ENCODE measurements around the gene CCDC150. TPM values are rescaled to one million over a fixed set of nuclear protein-coding genes. Genes with fewer than 3 reads are reported as not detected.

The CCDC150 gene
- total RNA-seq = 10 to 100 TPM in 1 of 5 experiments, 1 to 10 TPM in 3, under 1 TPM in 1; 0.13 to 11.2 (median 1.2) TPM
- polyA plus RNA-seq = under 1 TPM in 1 of 2 donors, not detected in 1; 0.31 TPM
- not detected for total RNA-seq

DNA sequence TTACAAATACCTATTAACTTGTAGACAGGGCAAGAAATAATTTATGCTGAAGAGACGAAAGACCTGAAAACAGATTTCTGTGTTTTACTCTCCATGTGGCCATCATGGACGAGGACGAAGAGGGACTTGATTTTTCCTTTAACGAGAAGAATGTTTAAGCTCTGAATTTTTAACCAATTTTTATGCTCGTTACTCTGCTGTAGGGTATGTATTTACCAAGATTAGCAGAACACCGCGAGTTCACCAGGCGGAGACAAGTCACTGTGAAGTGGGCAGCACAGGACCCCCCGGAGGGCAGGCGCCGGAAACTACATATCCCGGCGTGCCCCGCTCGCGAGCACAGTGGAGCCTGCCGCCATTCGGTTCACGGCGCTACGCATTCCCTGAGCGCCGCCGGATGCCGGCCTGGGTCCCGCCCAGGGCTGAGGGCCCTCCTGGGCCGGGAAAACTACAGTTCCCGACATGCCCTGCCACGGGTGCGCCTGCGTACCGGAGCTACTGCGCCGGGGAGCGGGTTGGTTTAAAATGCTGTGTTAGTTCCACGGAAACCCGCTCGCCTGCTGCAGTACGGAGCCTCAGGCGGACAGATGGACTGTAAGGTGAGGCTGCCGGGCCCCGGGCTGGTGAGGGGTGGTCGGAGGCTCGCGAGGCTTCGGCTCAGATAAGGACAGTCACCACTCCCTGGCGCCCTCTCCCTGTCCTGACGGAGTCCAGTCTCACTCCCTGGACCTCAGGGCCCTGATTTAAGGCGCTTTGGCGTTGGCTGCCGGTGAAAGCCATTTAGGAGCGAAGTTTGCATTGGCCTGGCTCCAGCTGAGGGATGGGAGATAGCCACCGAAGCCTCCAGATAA is at the start of gene CCDC150:
Gene CCDC150, plus strand, starts transcription at position 536 of the 851 bp plus-strand sequence. Its CDS starts 52 bp downstream, at position 588.
- ChIA-PET CTCF (interaction anchor here (0.6 kb wide), 2 partner anchors 295 to 572 kb away, joined by 3 read pairs; no protein-coding TSS in a partner anchor), POLR2A (interaction anchor here (0.5 to 1.6 kb wide), 4 partner anchors 109 to 1077 kb away, joined by 3 to 6 read pairs (median 4); partner anchors contain the start of genes GTF3C3 and SF3B1)
- peak; percentile 88 to 95 (median 94) for DNase-seq
- peak; percentile 100 for ATAC-seq
- Mint-ChIP-seq H3K4me1 (peaks cover 4 to 26% (median 19%) of the 10 kb centered on the region in 7 donors), H3K9me3 (peaks cover 0 to 1% (median 0%) of the 10 kb centered on the region in 11 donors), H3K36me3 (no peaks in the 10 kb centered on the region), H3K27ac (peak within 1 kb of the TSS in 8 of 9 donors; percentile 30 to 78 (median 43)), H3K4me3 (peak within 1 kb of the TSS; percentile 82 to 92 (median 88)), H3K27me3 (peaks cover 0 to 15% (median 0%) of the 10 kb centered on the region in 5 donors)
- Histone ChIP-seq H3K4me3 (ENCODE audit: low read length) (peak within 1 kb of the TSS; percentile 86), H3K27me3 (ENCODE audit: control insufficient read depth in 2 of 2, insufficient read depth in 2 of 2, low read length in 2 of 2) (no peaks in the 10 kb centered on the region), H3K36me3 (ENCODE audit: control insufficient read depth in 2 of 3, insufficient read depth in 3 of 3, low read length in 3 of 3) (no peaks in the 10 kb centered on the region), H3K9me3 (ENCODE audit: control insufficient read depth in 2 of 3, low read length in 3 of 3) (no peaks in the 10 kb centered on the region), H3K4me1 (ENCODE audit: control insufficient read depth in 2 of 2, insufficient read depth in 2 of 2, low read length in 2 of 2) (peaks cover 7 to 8% of the 10 kb centered on the region in 2 donors), H3K27ac (ENCODE audit: low read depth, low read length) (peak within 1 kb of the TSS; percentile 48)
- intact Hi-C loops (cut with micrococcal nuclease) = loop anchor here (1.0 to 10.0 kb wide), 13 partner anchors 160 to 1668 kb away; partner anchors contain the start of genes COQ10B (in 2 of the 2), DNAH7 (in 2 of the 2), GTF3C3 (in 2 of the 2) and MARS2 (in 2 of the 2)

DNA sequence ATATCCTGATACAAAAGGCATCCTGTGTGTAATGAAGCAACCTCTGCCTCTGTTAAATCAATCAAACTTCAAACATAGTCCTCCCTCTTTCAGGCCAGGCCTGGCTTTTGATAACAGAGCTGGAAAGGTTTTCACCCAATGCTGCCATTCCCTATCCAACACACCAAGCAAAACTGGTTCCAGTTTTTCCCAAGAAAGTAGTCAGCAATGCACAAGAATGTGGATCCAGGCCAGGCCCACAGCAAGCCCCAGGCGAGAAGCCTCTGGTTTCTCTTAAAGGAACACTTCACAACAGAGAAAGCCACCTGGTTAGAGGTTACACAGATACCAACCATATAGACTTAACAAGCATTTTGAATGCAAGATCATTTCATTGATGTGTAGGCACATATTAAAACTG is 49.2 kb upstream of the CCDC150 start:
- H3K27me3 ChIP-seq (ENCODE audit: control insufficient read depth in 2 of 2, insufficient read depth in 2 of 2, low read length in 2 of 2) = peaks cover 0 to 5% of the 10 kb centered on the region in 2 donors
- Mint-ChIP-seq H3K27ac (no peak overlapping the region), H3K27me3 (peaks cover 62 to 82% (median 75%) of the 10 kb centered on the region in 5 donors), H3K9me3 (peaks cover 0 to 13% (median 8%) of the 10 kb centered on the region in 11 donors), H3K36me3 (peaks cover 0 to 2% (median 0%) of the 10 kb centered on the region in 5 donors), H3K4me1 (peaks cover 6 to 12% (median 8%) of the 10 kb centered on the region in 7 donors), H3K4me3 (peak overlapping the region in 1 of 10 donors; percentile 6)
- intact Hi-C loops (cut with micrococcal nuclease) = no loop called here
- no peak overlapping the region for H3K27ac ChIP-seq (ENCODE audit: low read depth, low read length)
- H3K4me1 ChIP-seq (ENCODE audit: control insufficient read depth in 2 of 2, insufficient read depth in 2 of 2, low read length in 2 of 2) = peaks cover 0 to 4% of the 10 kb centered on the region in 2 donors
- H3K4me3 ChIP-seq (ENCODE audit: low read length) = no peak overlapping the region
- DNase-seq (no peak), ATAC-seq (no peak)
- no peaks in the 10 kb centered on the region for H3K36me3 ChIP-seq (ENCODE audit: control insufficient read depth in 2 of 3, insufficient read depth in 3 of 3, low read length in 3 of 3)
- ChIA-PET CTCF (no interaction called here), POLR2A (no interaction called here)
- H3K9me3 ChIP-seq (ENCODE audit: control insufficient read depth in 2 of 3, low read length in 3 of 3) = no peaks in the 10 kb centered on the region

DNA sequence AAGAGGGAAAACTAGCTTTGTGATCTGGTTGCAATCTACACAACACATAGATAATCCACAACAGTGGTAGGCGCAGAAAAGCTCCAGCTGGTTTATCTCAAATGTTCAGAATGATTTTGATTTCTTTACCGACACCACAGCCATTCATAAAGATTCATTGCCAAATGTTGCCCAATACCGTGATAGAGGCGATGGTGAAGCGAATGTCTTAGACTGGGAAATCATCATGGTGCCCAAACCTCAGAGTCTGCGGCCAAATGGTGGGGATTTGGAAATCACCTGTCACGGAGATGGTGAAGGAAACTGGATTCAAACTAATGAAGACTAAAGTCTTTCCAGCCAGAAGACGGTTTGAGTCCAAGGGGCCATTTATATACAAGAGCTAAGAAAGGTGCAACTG is 48.5 kb upstream of the CCDC150 start:
- H3K9me3 Mint-ChIP-seq = peaks cover 0 to 11% (median 5%) of the 10 kb centered on the region in 11 donors
- peaks cover 6 to 12% (median 8%) of the 10 kb centered on the region in 7 donors for H3K4me1 Mint-ChIP-seq
- peaks cover 4 to 5% of the 10 kb centered on the region in 2 donors for H3K27me3 ChIP-seq (ENCODE audit: control insufficient read depth in 2 of 2, insufficient read depth in 2 of 2, low read length in 2 of 2)
- no peaks in the 10 kb centered on the region for H3K36me3 ChIP-seq (ENCODE audit: control insufficient read depth in 2 of 3, insufficient read depth in 3 of 3, low read length in 3 of 3)
- ChIA-PET POLR2A (no interaction called here), CTCF (no interaction called here)
- DNase-seq (no peak), ATAC-seq (no peak)
- peaks cover 0 to 4% of the 10 kb centered on the region in 2 donors for H3K4me1 ChIP-seq (ENCODE audit: control insufficient read depth in 2 of 2, insufficient read depth in 2 of 2, low read length in 2 of 2)
- intact Hi-C loops (cut with micrococcal nuclease) = no loop called here
- H3K27ac Mint-ChIP-seq = no peak overlapping the region
- H3K27me3 Mint-ChIP-seq = peaks cover 61 to 85% (median 80%) of the 10 kb centered on the region in 5 donors
- no peaks in the 10 kb centered on the region for H3K9me3 ChIP-seq (ENCODE audit: control insufficient read depth in 2 of 3, low read length in 3 of 3)
- no peak overlapping the region for H3K27ac ChIP-seq (ENCODE audit: low read depth, low read length)
- H3K4me3 ChIP-seq (ENCODE audit: low read length) = no peak overlapping the region
- H3K4me3 Mint-ChIP-seq = peak overlapping the region in 1 of 10 donors; percentile 14
- H3K36me3 Mint-ChIP-seq = no peaks in the 10 kb centered on the region

DNA sequence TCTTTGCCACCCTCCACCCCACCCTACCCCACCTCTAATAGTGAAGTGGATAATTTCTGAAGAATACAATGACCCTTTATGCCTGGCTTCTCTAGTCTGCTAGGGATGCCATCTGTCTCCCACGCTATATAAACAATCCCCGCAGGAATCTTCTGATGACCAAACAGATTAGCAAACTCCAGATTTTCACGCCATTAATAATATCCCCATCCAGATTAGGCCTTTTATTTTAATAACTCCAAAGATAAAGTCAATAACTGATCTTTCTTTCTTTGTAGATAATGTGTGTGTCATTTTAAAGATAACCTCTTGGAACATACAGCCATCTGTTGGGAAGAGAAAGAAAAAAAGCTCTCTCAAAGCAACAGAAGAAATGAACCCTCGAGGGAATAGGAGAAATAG is 47.9 kb upstream of the CCDC150 start:
- Mint-ChIP-seq H3K36me3 (no peaks in the 10 kb centered on the region), H3K27ac (no peak overlapping the region), H3K4me3 (peak overlapping the region in 7 of 10 donors; percentile 38 to 88 (median 81)), H3K4me1 (peaks cover 6 to 12% (median 8%) of the 10 kb centered on the region in 7 donors), H3K27me3 (peaks cover 65 to 82% (median 79%) of the 10 kb centered on the region in 5 donors), H3K9me3 (peaks cover 0 to 5% (median 2%) of the 10 kb centered on the region in 11 donors)
- DNase-seq = no peak
- ATAC-seq = no peak
- Histone ChIP-seq H3K36me3 (ENCODE audit: control insufficient read depth in 2 of 3, insufficient read depth in 3 of 3, low read length in 3 of 3) (no peaks in the 10 kb centered on the region), H3K4me1 (ENCODE audit: control insufficient read depth in 2 of 2, insufficient read depth in 2 of 2, low read length in 2 of 2) (peaks cover 0 to 4% of the 10 kb centered on the region in 2 donors), H3K4me3 (ENCODE audit: low read length) (no peak overlapping the region), H3K27me3 (ENCODE audit: control insufficient read depth in 2 of 2, insufficient read depth in 2 of 2, low read length in 2 of 2) (peaks cover 4 to 5% of the 10 kb centered on the region in 2 donors), H3K27ac (ENCODE audit: low read depth, low read length) (no peak overlapping the region), H3K9me3 (ENCODE audit: control insufficient read depth in 2 of 3, low read length in 3 of 3) (no peaks in the 10 kb centered on the region)
- ChIA-PET CTCF (no interaction called here), POLR2A (no interaction called here)
- intact Hi-C loops (cut with micrococcal nuclease) = no loop called here

DNA sequence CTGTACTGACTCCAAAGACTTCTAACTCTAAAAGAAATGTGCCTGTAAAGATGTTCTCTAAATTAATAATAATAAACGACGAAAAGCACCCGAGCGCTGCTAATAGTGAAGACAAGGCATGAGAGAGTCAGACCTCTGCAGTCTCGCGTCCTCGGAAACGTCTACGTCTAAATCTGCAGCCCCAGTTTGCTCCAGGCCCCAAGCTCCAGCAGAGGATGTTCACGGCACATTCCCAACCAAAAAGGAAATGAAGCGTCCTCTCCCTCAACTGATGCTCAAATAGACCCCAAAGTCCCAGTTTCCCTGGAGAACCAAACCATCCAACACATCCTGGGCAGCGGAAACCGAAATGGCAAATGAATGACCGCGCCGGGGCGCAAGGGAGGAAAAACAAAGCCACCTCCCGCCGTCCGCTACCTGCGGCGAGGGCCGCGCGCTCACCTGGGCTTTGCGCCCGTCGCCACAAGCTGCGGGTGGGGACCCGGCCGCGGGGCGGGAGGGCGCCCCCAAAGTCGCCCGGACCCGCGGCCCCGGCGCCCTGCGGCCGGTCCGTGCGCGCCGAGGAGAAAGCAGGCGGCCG is 47.1 kb upstream of the CCDC150 start:
- Mint-ChIP-seq H3K36me3 (no peaks in the 10 kb centered on the region), H3K4me3 (peak overlapping the region; percentile 80 to 88 (median 82)), H3K4me1 (peaks cover 6 to 12% (median 8%) of the 10 kb centered on the region in 7 donors), H3K27me3 (peaks cover 73 to 85% (median 81%) of the 10 kb centered on the region in 5 donors), H3K27ac (peak overlapping the region in 1 of 9 donors; percentile 12), H3K9me3 (peaks cover 0 to 5% (median 0%) of the 10 kb centered on the region in 11 donors)
- no peaks in the 10 kb centered on the region for H3K36me3 ChIP-seq (ENCODE audit: control insufficient read depth in 2 of 3, insufficient read depth in 3 of 3, low read length in 3 of 3)
- intact Hi-C loops (cut with micrococcal nuclease) = no loop called here
- no peak for DNase-seq
- ATAC-seq = no peak
- H3K27me3 ChIP-seq (ENCODE audit: control insufficient read depth in 2 of 2, insufficient read depth in 2 of 2, low read length in 2 of 2) = peaks cover 4 to 5% of the 10 kb centered on the region in 2 donors
- no peak overlapping the region for H3K4me3 ChIP-seq (ENCODE audit: low read length)
- H3K27ac ChIP-seq (ENCODE audit: low read depth, low read length) = no peak overlapping the region
- H3K9me3 ChIP-seq (ENCODE audit: control insufficient read depth in 2 of 3, low read length in 3 of 3) = no peaks in the 10 kb centered on the region
- ChIA-PET CTCF (no interaction called here), POLR2A (no interaction called here)
- peaks cover 0 to 4% of the 10 kb centered on the region in 2 donors for H3K4me1 ChIP-seq (ENCODE audit: control insufficient read depth in 2 of 2, insufficient read depth in 2 of 2, low read length in 2 of 2)

Data from naive thymus-derived CD4-positive, alpha-beta T cell (primary cell).